ENCODE data around the gene APBA1.

Gene APBA1

GRCh38 chr9:69392826-69393225 is 279.3 kb downstream of the APBA1 start:
- no peak for DNase-seq

- DNase-seq: no peak
Measured at GRCh38 chr9:69391946-69392345, 280.2 kb downstream of the APBA1 start.

GRCh38 chr9:69391487-69391886 is 280.7 kb downstream of the APBA1 start:
- no peak for DNase-seq

GRCh38 chr9:69389437-69389995 is 282.7 kb downstream of the APBA1 start:
- DNase-seq: no peak

- no peak for DNase-seq
Measured at GRCh38 chr9:69388596-69388995, 283.6 kb downstream of the APBA1 start.

GRCh38 chr9:69386651-69387050 is 285.5 kb downstream of the APBA1 start:
- DNase-seq: no peak

GRCh38 chr9:69385581-69386033 is 286.6 kb downstream of the APBA1 start:
- DNase-seq: no peak

- DNase-seq: no peak
Measured at GRCh38 chr9:69382135-69382534, 290.0 kb downstream of the APBA1 start.

GRCh38 chr9:69380811-69381210 is 291.4 kb downstream of the APBA1 start:
- no peak for DNase-seq

- DNase-seq: no peak
Measured at GRCh38 chr9:69380301-69380700, 291.9 kb downstream of the APBA1 start.

GRCh38 chr9:69379270-69379982 is 292.7 kb downstream of the APBA1 start:
- no peak for DNase-seq

- DNase-seq: no peak
Measured at GRCh38 chr9:69377981-69378380, 294.2 kb downstream of the APBA1 start.

Measured in activated CD4-positive, alpha-beta T cell treated with anti-CD3 and anti-CD28 coated beads, Interleukin-2, amount 50 U/mL, for 48 hours (primary cell).